Suprapubic skin (tissue), 4 donors: ENCODE data around the gene YTHDF1. TPM values are rescaled to one million over a fixed set of nuclear protein-coding genes. Genes with fewer than 3 reads are reported as not detected.

ENCODE experiments used
- DNase-seq, 2 donors: peaks; one replicate each; pipeline ENCODE4 v3.0.0-alpha.2; 2019; ENCODE audit warnings: low spot score in 2 of 2
- H3K27ac ChIP-seq: fragments of 200-600 bp; sonication (generic); one replicate; pipeline ENCODE4 v1.5.1; 2019
- H3K27me3 ChIP-seq: fragments of 200-600 bp; sonication (generic); one replicate; pipeline ENCODE4 v1.5.1; 2019
- H3K36me3 ChIP-seq: fragments of 200-600 bp; sonication (generic); one replicate; pipeline ENCODE4 v1.5.1; 2019
- H3K4me1 ChIP-seq: fragments of 200-600 bp; sonication (generic); one replicate; pipeline ENCODE4 v1.5.1; 2019
- H3K4me3 ChIP-seq: fragments of 200-600 bp; sonication (generic); one replicate; pipeline ENCODE4 v1.5.1; 2019; ENCODE audit warnings: mild to moderate bottlenecking
- H3K9me3 ChIP-seq: fragments of 200-600 bp; sonication (generic); one replicate; pipeline ENCODE4 v1.5.1; 2019
- EP300 ChIP-seq: sonication (generic); formaldehyde crosslinking; IDR thresholded peaks from one replicate; pipeline ENCODE4 v1.6.1; 2017; ENCODE audit warnings: antibody characterized with exemption
- POLR2A ChIP-seq, 2 donors: fragments of 450-650 bp; IDR thresholded peaks; one replicate each; pipeline ENCODE4 v1.6.1; 2017; ENCODE audit warnings: antibody characterized with exemption in 2 of 2, mild to moderate bottlenecking in 2 of 2, moderate library complexity in 2 of 2
- POLR2AphosphoS5 ChIP-seq, 3 donors: sonication (generic); formaldehyde crosslinking; IDR thresholded peaks; one replicate each; pipeline ENCODE4 v1.6.1; 2017; ENCODE audit warnings: antibody characterized with exemption in 3 of 3
- WGBS: methylation state at CpG from one replicate; pipeline ENCODE4 v1.1.5; 2018; 5-methylcytosine and 5-hydroxymethylcytosine counted together
- total RNA-seq, 4 donors: library from RNA; depleted of rRNA; stranded (reverse); fragments of >200 nt; gene quantifications; one replicate each; pipeline ENCODE4 v1.1.0, GENCODE V29; 2016
- TF ChIP-seq, protein P1 (sequence below), 2 donors: fragments of 200-600 bp in 1 of 2; fragments of 450-650 bp in 1 of 2; sonication (generic) in 1 of 2; IDR thresholded peaks; one replicate each; pipeline ENCODE4 v1.5.1; 2016 to 2019; ENCODE audit warnings: antibody characterized with exemption in 2 of 2, mild to moderate bottlenecking in 1 of 2, moderate library complexity in 1 of 2

YTHDF1 gene
- total RNA-seq, 4 donors from 2014 or later = 32.7 to 40.6 (median 34.0) TPM

DNA sequence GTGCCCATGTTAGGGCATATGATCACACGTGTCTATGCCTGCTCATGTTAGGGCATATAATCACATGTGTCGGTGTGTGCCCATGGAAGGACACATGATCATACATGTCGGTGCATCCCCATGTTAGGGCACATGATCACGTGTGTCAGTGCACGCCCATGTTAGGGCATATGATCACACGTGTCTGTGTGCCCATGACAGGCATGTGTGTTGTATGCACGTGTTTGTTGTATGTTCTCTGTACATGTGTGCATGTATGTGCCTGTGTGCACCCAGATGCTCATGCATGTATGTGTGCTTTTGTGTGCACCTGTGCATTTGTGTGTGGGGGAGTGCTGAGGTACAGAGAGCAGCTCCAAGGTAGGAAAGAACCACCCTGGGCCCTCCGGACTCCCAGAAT lies 29.8 kb downstream of the YTHDF1 start:
- Histone ChIP-seq H3K4me1 (no peaks in the 10 kb centered on the region), H3K27ac (no peak overlapping the region), H3K27me3 (peaks cover 25% of the 10 kb centered on the region), H3K4me3 (no peak overlapping the region), H3K9me3 (no peaks in the 10 kb centered on the region), H3K36me3 (no peaks in the 10 kb centered on the region)
- TF ChIP-seq POLR2AphosphoS5 (IDR thresholded peaks at IDR 0.05) (no peak), POLR2A (IDR thresholded peaks at IDR 0.05) (no peak)
- WGBS = 92% methylated on average over 8 of the region's 8 CpGs
- DNase-seq = no peak

DNA sequence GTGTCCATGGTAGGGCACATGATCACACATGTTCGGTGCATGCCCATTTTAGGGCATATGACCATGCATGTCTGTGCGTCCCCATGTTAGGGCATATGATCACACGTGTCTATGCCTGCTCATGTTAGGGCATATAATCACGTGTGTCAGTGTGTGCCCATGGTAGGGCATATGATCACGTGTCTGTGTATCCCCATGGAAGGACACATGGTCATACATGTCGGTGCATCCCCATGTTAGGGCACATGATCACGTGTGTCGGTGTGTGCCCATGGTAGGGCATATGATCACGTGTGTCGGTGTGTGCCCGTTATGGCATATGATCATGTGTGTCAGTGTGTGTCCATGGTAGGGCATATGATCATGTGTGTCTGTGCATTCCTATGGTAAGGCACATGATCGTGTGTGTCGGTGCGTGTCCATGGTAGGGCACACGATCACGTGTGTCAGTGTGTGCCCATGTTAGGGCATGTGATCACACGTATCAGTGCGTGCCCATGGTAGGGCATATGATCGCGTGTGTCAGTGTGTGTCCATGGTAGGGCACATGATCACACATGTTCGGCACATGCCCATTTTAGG lies 30.6 kb downstream of the YTHDF1 start:
- WGBS = 93% methylated on average over 15 of the region's 21 CpGs
- Histone ChIP-seq H3K4me1 (no peaks in the 10 kb centered on the region), H3K27ac (no peak overlapping the region), H3K27me3 (peaks cover 33% of the 10 kb centered on the region), H3K9me3 (no peaks in the 10 kb centered on the region), H3K36me3 (no peaks in the 10 kb centered on the region), H3K4me3 (no peak overlapping the region)
- TF ChIP-seq EP300 (no peak), POLR2A (IDR thresholded peaks at IDR 0.05) (no peak), POLR2AphosphoS5 (IDR thresholded peaks at IDR 0.05) (no peak)
- TF ChIP-seq, protein P1, sequence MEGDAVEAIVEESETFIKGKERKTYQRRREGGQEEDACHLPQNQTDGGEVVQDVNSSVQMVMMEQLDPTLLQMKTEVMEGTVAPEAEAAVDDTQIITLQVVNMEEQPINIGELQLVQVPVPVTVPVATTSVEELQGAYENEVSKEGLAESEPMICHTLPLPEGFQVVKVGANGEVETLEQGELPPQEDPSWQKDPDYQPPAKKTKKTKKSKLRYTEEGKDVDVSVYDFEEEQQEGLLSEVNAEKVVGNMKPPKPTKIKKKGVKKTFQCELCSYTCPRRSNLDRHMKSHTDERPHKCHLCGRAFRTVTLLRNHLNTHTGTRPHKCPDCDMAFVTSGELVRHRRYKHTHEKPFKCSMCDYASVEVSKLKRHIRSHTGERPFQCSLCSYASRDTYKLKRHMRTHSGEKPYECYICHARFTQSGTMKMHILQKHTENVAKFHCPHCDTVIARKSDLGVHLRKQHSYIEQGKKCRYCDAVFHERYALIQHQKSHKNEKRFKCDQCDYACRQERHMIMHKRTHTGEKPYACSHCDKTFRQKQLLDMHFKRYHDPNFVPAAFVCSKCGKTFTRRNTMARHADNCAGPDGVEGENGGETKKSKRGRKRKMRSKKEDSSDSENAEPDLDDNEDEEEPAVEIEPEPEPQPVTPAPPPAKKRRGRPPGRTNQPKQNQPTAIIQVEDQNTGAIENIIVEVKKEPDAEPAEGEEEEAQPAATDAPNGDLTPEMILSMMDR (IDR thresholded peaks at IDR 0.05) = no peak
- no peak for DNase-seq

DNA sequence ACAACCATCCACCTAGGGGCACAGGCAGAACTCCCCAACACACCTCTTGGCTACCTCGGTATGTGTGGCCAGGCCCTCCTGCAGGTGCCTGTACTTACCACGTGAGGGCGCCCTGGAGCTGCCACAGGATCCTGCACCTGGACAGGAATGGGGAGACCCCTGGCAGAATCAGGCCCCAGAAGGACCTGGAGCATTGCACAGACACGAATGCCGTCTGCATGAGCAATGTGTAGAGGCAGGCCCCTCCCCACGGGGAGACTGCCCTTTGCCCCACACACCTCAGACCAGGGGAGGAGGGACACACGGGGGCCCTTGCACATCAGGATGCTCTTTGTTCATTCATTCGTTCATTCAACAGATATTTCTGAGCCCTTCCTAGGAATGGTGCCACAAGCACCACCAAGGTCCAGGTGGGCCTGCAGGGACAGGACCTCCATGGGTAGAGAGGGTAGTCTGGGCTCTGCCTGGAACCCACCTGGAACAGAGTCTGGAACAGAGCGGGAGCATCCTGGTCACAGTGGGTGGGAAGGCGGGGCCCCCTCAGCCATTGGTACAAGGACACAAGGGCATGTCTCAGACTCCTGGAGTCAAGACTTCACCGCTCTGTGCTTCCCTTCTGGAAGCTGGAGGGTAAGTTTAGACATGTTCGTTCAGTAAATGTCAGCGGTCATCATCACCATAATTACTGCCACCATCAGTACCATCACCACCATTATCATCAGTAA lies 32.3 kb downstream of the YTHDF1 start:
- TF ChIP-seq, protein P1 (IDR thresholded peaks at IDR 0.05) = peak; percentile 9 to 88
- TF ChIP-seq POLR2A (IDR thresholded peaks at IDR 0.05) = no peak
- DNase-seq = no peak
- no peak overlapping the region for H3K4me3 ChIP-seq
- peaks cover 50% of the 10 kb centered on the region for H3K27me3 ChIP-seq
- no peak overlapping the region for H3K27ac ChIP-seq
- peaks cover 15% of the 10 kb centered on the region for H3K4me1 ChIP-seq
- H3K36me3 ChIP-seq = no peaks in the 10 kb centered on the region
- H3K9me3 ChIP-seq = no peaks in the 10 kb centered on the region
- 58% methylated on average over 6 of the region's 13 CpGs for WGBS

DNA sequence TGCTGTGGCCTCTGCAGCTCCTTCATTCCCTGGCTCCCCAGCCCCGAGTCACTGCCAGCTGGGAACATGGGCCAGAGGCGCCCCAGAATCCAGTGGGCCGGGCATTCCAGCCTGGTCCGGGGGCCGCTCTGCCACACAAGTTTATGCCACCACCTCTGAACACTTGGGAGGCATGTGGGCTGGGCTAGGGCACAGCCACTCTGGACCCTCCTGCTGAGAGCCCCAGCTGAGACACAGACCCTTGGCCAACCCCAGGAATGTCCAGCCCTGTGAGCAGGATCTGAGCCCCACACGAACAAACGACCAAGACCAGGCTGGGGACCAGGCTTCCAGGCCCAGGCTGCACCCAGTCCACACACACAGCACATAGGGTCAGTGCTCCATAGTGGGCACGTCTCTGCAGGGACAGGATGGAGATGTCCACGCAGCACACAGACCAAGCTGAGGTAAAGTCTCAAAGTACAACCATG lies 33.0 kb downstream of the YTHDF1 start:
- WGBS = 80% methylated on average over 4 of the region's 9 CpGs

DNA sequence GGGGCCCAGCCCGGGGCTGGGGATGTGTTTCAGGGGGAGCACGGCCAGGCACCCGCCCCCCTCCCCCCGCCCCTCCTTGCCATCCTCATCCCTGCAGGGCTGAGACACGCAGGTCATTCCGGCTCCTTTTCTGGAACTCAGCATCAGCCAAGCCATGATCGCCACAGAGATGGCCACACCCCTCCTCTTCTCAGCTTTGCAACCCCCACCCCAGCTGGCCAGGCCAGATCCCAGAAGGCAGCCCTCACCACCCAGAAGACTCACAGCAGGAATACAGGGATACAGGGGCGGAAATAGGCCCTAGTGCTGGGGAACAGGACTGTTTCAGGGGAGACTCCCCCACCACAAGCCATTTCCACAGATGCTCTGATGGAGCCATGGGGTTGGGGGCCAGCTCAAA lies 33.5 kb downstream of the YTHDF1 start:
- H3K27me3 ChIP-seq = peaks cover 62% of the 10 kb centered on the region

More for the DNA sequence above, 33.0 kb downstream of the YTHDF1 start:
- Histone ChIP-seq H3K4me1 (peaks cover 21% of the 10 kb centered on the region), H3K27me3 (peaks cover 56% of the 10 kb centered on the region), H3K36me3 (no peaks in the 10 kb centered on the region), H3K9me3 (no peaks in the 10 kb centered on the region), H3K27ac (no peak overlapping the region), H3K4me3 (no peak overlapping the region)
- TF ChIP-seq EP300 (no peak), POLR2AphosphoS5 (IDR thresholded peaks at IDR 0.05) (no peak), POLR2A (IDR thresholded peaks at IDR 0.05) (no peak)
- TF ChIP-seq, protein P1 (IDR thresholded peaks at IDR 0.05) = no peak
- no peak for DNase-seq

More for the DNA sequence above, 33.5 kb downstream of the YTHDF1 start:
- WGBS = 44% methylated on average over 2 of the region's 8 CpGs
- no peaks in the 10 kb centered on the region for H3K36me3 ChIP-seq
- H3K27ac ChIP-seq = no peak overlapping the region
- no peak for TF ChIP-seq POLR2A (IDR thresholded peaks at IDR 0.05)
- TF ChIP-seq, protein P1 (IDR thresholded peaks at IDR 0.05) = no peak
- TF ChIP-seq EP300 = no peak
- TF ChIP-seq POLR2AphosphoS5 (IDR thresholded peaks at IDR 0.05) = no peak
- H3K4me3 ChIP-seq = no peak overlapping the region
- no peaks in the 10 kb centered on the region for H3K9me3 ChIP-seq
- DNase-seq = no peak
- H3K4me1 ChIP-seq = peaks cover 27% of the 10 kb centered on the region
